Measurements from ENCODE around the gene SNX15. TPM values are rescaled to one million over a fixed set of nuclear protein-coding genes. Genes with fewer than 3 reads are reported as not detected.
"Not testable (repeated sequence)": the region's sequence is repeated elsewhere in the genome, so short reads cannot be mapped to it uniquely, and the experiment has no call there.

SNX15 gene
- total and polyA plus RNA-seq, 2 experiments from 2014 or later: 12.9 to 27.3 TPM

DNA sequence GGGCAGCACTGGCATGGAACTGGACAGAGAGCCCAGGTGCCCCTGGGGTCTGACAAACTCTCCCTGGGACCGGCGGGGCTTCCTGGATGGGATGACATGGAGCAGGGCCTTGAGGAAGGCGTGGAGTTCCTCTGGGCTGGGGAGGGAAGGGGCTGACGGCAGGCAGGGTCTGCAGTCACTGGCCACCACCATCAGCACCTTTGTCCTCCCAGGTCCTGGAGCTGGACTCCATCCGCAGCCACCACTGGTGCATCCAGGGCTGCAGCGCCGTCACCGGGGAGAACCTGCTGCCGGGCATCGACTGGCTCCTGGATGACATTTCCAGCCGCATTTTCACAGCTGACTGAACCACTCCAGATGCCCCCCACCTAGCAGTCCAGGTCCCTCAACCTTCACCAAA, 5.7 kb upstream of the SNX15 start:
- peaks cover 3% of the 10 kb centered on the region for H3K79me2 ChIP-seq
- H3K36me3 ChIP-seq (replicated peaks; ENCODE audit: insufficient read depth, low read depth): no peaks in the 10 kb centered on the region
- H3K9me3 ChIP-seq (ENCODE audit: low read depth): no peaks in the 10 kb centered on the region
- H4K20me1 ChIP-seq (ENCODE audit: insufficient read depth, poor library complexity, severe bottlenecking): no peaks in the 10 kb centered on the region
- no peaks in the 10 kb centered on the region for H3K27me3 ChIP-seq
- WGBS (ENCODE audit: low lambda C conversion rate, missing lambda C conversion rate): 96% methylated on average over 10 of the region's 11 CpGs
- H3K4me2 ChIP-seq: no peak overlapping the region
- TF ChIP-seq EZH2 (IDR thresholded peaks at IDR 0.05; ENCODE audit: borderline replicate concordance) (no peak), EZH2phosphoT487 (IDR thresholded peaks at IDR 0.05; ENCODE audit: low read depth, severe bottlenecking, unreplicated experiment) (no peak), CTCF (IDR thresholded peaks at IDR 0.05; ENCODE audit: poor library complexity) (no peak)
- no peak overlapping the region for H3K27ac ChIP-seq
- H3K4me3 ChIP-seq: no peak overlapping the region
- no peak overlapping the region for H2AFZ ChIP-seq
- H3K9me2 ChIP-seq (replicated peaks; ENCODE audit: insufficient read depth): no peaks in the 10 kb centered on the region
- H3K4me1 ChIP-seq (ENCODE audit: insufficient read depth): peaks cover 4% of the 10 kb centered on the region
- DNase-seq (ENCODE audit: low spot score): no peak

DNA sequence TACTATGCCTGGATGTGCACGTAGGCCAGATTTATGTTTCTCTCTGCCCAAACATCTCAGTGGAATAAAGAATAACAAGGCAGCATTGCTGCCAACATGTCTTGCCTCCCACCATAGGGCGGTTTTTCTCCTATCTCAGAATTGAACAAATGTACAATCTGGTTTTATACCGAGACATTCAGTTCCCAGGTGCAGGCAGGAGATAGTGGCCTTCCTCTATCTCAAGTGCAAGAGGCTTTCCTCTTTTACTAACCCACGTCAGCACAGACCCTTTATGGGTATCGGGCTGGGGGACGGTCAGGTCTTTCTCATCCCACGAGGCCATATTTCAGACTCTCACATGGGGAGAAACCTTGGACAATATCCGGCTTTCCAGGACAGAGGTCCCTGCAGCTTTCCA, 3.7 kb upstream of the SNX15 start:
- H3K4me2 ChIP-seq; H3K9me3 ChIP-seq (ENCODE audit: low read depth); H3K27me3 ChIP-seq; H4K20me1 ChIP-seq (ENCODE audit: insufficient read depth, poor library complexity, severe bottlenecking); H3K36me3 ChIP-seq (replicated peaks; ENCODE audit: insufficient read depth, low read depth); H3K4me1 ChIP-seq (ENCODE audit: insufficient read depth); H3K27ac ChIP-seq; H3K79me2 ChIP-seq; H3K9me2 ChIP-seq (replicated peaks; ENCODE audit: insufficient read depth); H3K4me3 ChIP-seq; DNase-seq (ENCODE audit: low spot score); H2AFZ ChIP-seq: not testable (repeated sequence)
- 81% methylated on average over 8 of the region's 8 CpGs for WGBS (ENCODE audit: low lambda C conversion rate, missing lambda C conversion rate)

DNA sequence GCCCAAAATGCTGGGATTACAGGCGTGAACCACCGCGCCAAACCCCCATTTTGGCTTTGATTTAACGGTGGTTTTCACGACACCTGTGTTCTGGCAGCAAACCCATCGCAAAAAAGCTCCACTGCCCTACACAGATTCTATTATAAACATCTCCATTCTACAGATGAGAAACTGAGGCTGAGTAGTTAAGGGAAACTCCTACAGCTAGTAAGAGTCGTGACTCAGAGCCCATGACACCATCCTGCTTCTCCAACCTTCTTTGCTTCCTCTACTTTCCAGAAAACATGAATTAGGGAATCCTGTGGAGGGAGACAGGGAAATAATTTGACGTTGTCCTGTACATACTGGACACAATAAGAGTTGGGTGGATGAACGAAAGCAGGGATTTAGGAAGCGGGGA, 429 bp upstream of the SNX15 start:
- no peaks in the 10 kb centered on the region for H3K36me3 ChIP-seq (replicated peaks; ENCODE audit: insufficient read depth, low read depth)
- 62% methylated on average over 10 of the region's 10 CpGs for WGBS (ENCODE audit: low lambda C conversion rate, missing lambda C conversion rate)
- no peaks in the 10 kb centered on the region for H3K9me3 ChIP-seq (ENCODE audit: low read depth)
- TF ChIP-seq CTCF (IDR thresholded peaks at IDR 0.05; ENCODE audit: poor library complexity) (no peak), EZH2 (IDR thresholded peaks at IDR 0.05; ENCODE audit: borderline replicate concordance) (no peak), EZH2phosphoT487 (IDR thresholded peaks at IDR 0.05; ENCODE audit: low read depth, severe bottlenecking, unreplicated experiment) (no peak)
- H2AFZ ChIP-seq: peak overlapping the region; percentile 75
- H3K4me2 ChIP-seq: peak overlapping the region; percentile 80
- H3K79me2 ChIP-seq: peaks cover 17% of the 10 kb centered on the region
- DNase-seq (ENCODE audit: low spot score): no peak
- H3K4me3 ChIP-seq: peak overlapping the region; percentile 17
- no peaks in the 10 kb centered on the region for H3K27me3 ChIP-seq
- H3K27ac ChIP-seq: peak overlapping the region; percentile 26
- H3K4me1 ChIP-seq (ENCODE audit: insufficient read depth): peaks cover 4% of the 10 kb centered on the region
- no peaks in the 10 kb centered on the region for H4K20me1 ChIP-seq (ENCODE audit: insufficient read depth, poor library complexity, severe bottlenecking)
- H3K9me2 ChIP-seq (replicated peaks; ENCODE audit: insufficient read depth): no peaks in the 10 kb centered on the region

GRCh38 chr11:65032216-65032615, 5.0 kb downstream of the SNX15 start:
- TF ChIP-seq EZH2phosphoT487 (IDR thresholded peaks at IDR 0.05; ENCODE audit: low read depth, severe bottlenecking, unreplicated experiment) (no peak), EZH2 (IDR thresholded peaks at IDR 0.05; ENCODE audit: borderline replicate concordance) (no peak), CTCF (IDR thresholded peaks at IDR 0.05; ENCODE audit: poor library complexity) (no peak)
- no peaks in the 10 kb centered on the region for H3K27me3 ChIP-seq
- H3K4me1 ChIP-seq (ENCODE audit: insufficient read depth): no peaks in the 10 kb centered on the region
- no peak overlapping the region for H3K27ac ChIP-seq
- WGBS (ENCODE audit: low lambda C conversion rate, missing lambda C conversion rate): 80% methylated on average over 13 of the region's 13 CpGs
- DNase-seq (ENCODE audit: low spot score): no peak
- no peaks in the 10 kb centered on the region for H3K9me2 ChIP-seq (replicated peaks; ENCODE audit: insufficient read depth)
- no peaks in the 10 kb centered on the region for H4K20me1 ChIP-seq (ENCODE audit: insufficient read depth, poor library complexity, severe bottlenecking)
- H3K36me3 ChIP-seq (replicated peaks; ENCODE audit: insufficient read depth, low read depth): no peaks in the 10 kb centered on the region
- peaks cover 17% of the 10 kb centered on the region for H3K79me2 ChIP-seq
- no peak overlapping the region for H3K4me2 ChIP-seq
- H3K9me3 ChIP-seq (ENCODE audit: low read depth): no peaks in the 10 kb centered on the region
- H2AFZ ChIP-seq: no peak overlapping the region
- no peak overlapping the region for H3K4me3 ChIP-seq

Measured in hepatocyte (in vitro differentiated cells).